Esophagus squamous epithelium (tissue), 4 donors: ENCODE data around the gene NME1.

Experiments used
- CTCF ChIP-seq, 6 experiments: fragments of 450-650 bp in 4 of 6; fragments of 200-600 bp in 2 of 6; sonication (generic) in 2 of 6; IDR thresholded peaks; one replicate each; pipeline ENCODE4 v1.5.1; 2016 to 2019; ENCODE audit warnings: antibody characterized with exemption in 6 of 6, mild to moderate bottlenecking in 4 of 6, moderate library complexity in 4 of 6
- POLR2A ChIP-seq, 4 donors: fragments of 450-650 bp; IDR thresholded peaks; one replicate each; pipeline ENCODE4 v1.6.1; 2017; ENCODE audit warnings: antibody characterized with exemption in 4 of 4, mild to moderate bottlenecking in 4 of 4, moderate library complexity in 3 of 4

- no peak for TF ChIP-seq CTCF (IDR thresholded peaks at IDR 0.05)
- TF ChIP-seq POLR2A (IDR thresholded peaks at IDR 0.05), result no peak
These were observed 2.1 kb downstream of the NME1 start for GRCh38 chr17:51155416-51155815.
